K562 (cell line): ENCODE data around the gene TCTN3. TPM values are rescaled to one million over a fixed set of nuclear protein-coding genes. Genes with fewer than 3 reads are reported as not detected.

ENCODE experiments used
- SMAD4 ChIP-seq: fragments of 250-450 bp; sonication (Bioruptor Pico); conservative IDR thresholded peaks from 2 replicates; pipeline ENCODE4 v1.8.0; 2021; ENCODE audit warnings: inconsistent platforms, mild to moderate bottlenecking, moderate library complexity
- STAT5A ChIP-seq: IDR thresholded peaks from 2 replicates; pipeline ENCODE4 v1.6.1; 2012; ENCODE audit warnings: low read length, inconsistent platforms, borderline replicate concordance
- TAL1 ChIP-seq: fragments of 450-650 bp; IDR thresholded peaks from 2 replicates; pipeline ENCODE4 v1.6.1; 2016; ENCODE audit warnings: mild to moderate bottlenecking
- ZNF76 ChIP-seq: fragments of 250-450 bp; sonication (Bioruptor Pico); IDR thresholded peaks from 2 replicates; pipeline ENCODE4 v1.4.0; 2020; ENCODE audit warnings: mild to moderate bottlenecking, moderate library complexity, borderline replicate concordance
- ZNF778 ChIP-seq: fragments of 450-650 bp; formaldehyde crosslinking; IDR thresholded peaks from 2 replicates; pipeline ENCODE4 v1.4.0; 2020; ENCODE audit warnings: mild to moderate bottlenecking, moderate library complexity
- polyA plus RNA-seq, 8 experiments: library from polyadenylated mRNA; depleted of rRNA in 4 of 8; stranded (reverse) in 5 of 8; unstranded in 3 of 8; fragments of >200 nt; fragmentation: Nextera tagmentation in 2 of 8; fragmentation: Illumina TruSeq in 1 of 8; extraction: Ambion mirVana in 2 of 8; extraction: Trizol in 1 of 8; gene quantifications; 2 replicates each; pipeline versions ENCODE4 v1.2.1 to v1.2.3, GENCODE V29; 2011 to 2014; ENCODE audit warnings: inconsistent platforms in 1 of 8, missing spikeins in 1 of 8
- total RNA-seq, 7 experiments: library from RNA; depleted of rRNA in 6 of 7; stranded (reverse); fragments of >200 nt in 6 of 7; fragmentation: Illumina TruSeq in 2 of 7; extraction: Trizol in 2 of 7; gene quantifications; 2 replicates each; pipeline versions ENCODE4 v1.2.1 to v1.2.3, GENCODE V29; 2011 to 2021; ENCODE audit warnings: low replicate concordance in 1 of 7
- TF ChIP-seq, protein P1 (sequence below): sonication (generic); formaldehyde crosslinking; IDR thresholded peaks from 2 replicates; pipeline ENCODE4 v1.8.1; 2023; ENCODE audit warnings: missing genetic modification reagents, mild to moderate bottlenecking, borderline replicate concordance
- TF ChIP-seq, protein P2 (sequence below): fragments of 250-450 bp; sonication (Bioruptor Pico); IDR thresholded peaks from 2 replicates; pipeline ENCODE4 v1.4.0; 2020; ENCODE audit warnings: borderline replicate concordance
- TF ChIP-seq, protein P3 (sequence below), 2 experiments: fragments of 450-650 bp in 1 of 2; sonication (generic) in 1 of 2; formaldehyde crosslinking; conservative IDR thresholded peaks; 2 replicates each; pipeline versions ENCODE4 v1.4.0 to v1.8.1; 2020 to 2022; ENCODE audit warnings: mild to moderate bottlenecking in 1 of 2, missing genetic modification reagents in 1 of 2
- TF ChIP-seq, protein P4 (sequence below): fragments of 250-450 bp; sonication (Bioruptor Pico); IDR thresholded peaks from 2 replicates; pipeline ENCODE4 v1.5.0; 2021
- TF ChIP-seq, protein P5 (sequence below): fragments of 250-450 bp; sonication (Bioruptor Pico); IDR thresholded peaks from 2 replicates; pipeline ENCODE4 v1.9.0; 2021; ENCODE audit warnings: mild to moderate bottlenecking, inconsistent platforms
- TF ChIP-seq, protein P6 (sequence below): fragments of 450-650 bp; formaldehyde crosslinking; IDR thresholded peaks from 2 replicates; pipeline ENCODE4 v1.4.0; 2020; ENCODE audit warnings: mild to moderate bottlenecking, mixed read lengths
- TF ChIP-seq, protein P7 (sequence below): fragments of 450-650 bp; formaldehyde crosslinking; IDR thresholded peaks from 2 replicates; pipeline ENCODE4 v1.4.0; 2022; ENCODE audit warnings: missing genetic modification characterization

TCTN3 gene
- total and polyA plus RNA-seq, 9 of the 15 experiments (the other 6 are each of a cell fraction or from before 2014, with no cell fraction given): 10.4 to 25.8 (median 16.3) TPM

DNA sequence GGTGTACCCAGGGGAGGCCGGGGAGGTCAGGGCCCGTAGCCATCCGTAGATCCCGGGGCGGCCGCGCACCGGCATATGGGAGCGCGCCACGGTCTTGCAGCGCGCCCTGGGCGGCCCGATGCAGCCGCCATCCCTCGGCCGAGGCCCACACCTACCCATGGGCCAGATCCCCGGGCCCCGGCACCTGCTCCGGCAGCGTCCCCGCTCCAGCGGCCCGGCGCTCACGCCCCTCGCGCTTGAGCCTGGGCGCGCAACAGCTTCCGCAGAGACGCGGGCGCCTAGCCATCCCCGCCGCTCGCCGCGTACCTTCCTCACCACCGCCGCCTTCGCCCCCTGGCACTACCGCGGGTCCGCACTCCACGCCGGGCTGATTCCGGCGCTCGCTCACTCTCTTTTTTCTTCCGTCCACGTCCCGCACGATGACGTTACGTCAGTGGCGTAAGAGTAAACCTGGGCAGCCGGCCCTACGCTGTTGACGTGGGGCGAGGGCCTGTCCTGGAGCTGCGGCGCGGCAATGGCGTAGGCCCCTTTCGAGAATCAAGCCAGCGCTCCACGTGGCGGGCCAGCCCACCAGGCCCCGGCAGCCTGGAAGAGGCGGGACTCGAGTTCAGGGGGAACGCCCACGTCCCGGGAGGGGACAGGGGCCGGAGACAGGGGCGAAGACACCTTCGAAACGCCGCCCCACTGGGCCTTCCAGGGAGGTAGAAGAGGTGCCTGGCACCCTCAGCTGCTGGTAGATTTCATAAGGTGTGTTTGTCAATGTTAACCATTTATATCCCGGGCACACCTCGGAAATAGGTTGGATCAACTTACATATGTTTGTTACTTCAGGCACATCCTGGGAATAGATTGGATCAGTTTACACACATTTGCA, 37.2 kb downstream of the TCTN3 start, which contains the start of gene ALDH18A1 (continued):
- TF ChIP-seq, protein P1, sequence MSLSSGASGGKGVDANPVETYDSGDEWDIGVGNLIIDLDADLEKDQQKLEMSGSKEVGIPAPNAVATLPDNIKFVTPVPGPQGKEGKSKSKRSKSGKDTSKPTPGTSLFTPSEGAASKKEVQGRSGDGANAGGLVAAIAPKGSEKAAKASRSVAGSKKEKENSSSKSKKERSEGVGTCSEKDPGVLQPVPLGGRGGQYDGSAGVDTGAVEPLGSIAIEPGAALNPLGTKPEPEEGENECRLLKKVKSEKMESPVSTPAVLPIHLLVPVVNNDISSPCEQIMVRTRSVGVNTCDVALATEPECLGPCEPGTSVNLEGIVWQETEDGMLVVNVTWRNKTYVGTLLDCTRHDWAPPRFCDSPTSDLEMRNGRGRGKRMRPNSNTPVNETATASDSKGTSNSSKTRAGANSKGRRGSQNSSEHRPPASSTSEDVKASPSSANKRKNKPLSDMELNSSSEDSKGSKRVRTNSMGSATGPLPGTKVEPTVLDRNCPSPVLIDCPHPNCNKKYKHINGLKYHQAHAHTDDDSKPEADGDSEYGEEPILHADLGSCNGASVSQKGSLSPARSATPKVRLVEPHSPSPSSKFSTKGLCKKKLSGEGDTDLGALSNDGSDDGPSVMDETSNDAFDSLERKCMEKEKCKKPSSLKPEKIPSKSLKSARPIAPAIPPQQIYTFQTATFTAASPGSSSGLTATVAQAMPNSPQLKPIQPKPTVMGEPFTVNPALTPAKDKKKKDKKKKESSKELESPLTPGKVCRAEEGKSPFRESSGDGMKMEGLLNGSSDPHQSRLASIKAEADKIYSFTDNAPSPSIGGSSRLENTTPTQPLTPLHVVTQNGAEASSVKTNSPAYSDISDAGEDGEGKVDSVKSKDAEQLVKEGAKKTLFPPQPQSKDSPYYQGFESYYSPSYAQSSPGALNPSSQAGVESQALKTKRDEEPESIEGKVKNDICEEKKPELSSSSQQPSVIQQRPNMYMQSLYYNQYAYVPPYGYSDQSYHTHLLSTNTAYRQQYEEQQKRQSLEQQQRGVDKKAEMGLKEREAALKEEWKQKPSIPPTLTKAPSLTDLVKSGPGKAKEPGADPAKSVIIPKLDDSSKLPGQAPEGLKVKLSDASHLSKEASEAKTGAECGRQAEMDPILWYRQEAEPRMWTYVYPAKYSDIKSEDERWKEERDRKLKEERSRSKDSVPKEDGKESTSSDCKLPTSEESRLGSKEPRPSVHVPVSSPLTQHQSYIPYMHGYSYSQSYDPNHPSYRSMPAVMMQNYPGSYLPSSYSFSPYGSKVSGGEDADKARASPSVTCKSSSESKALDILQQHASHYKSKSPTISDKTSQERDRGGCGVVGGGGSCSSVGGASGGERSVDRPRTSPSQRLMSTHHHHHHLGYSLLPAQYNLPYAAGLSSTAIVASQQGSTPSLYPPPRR (CRISPR knock-in tag): no peak
- TF ChIP-seq, protein P2, sequence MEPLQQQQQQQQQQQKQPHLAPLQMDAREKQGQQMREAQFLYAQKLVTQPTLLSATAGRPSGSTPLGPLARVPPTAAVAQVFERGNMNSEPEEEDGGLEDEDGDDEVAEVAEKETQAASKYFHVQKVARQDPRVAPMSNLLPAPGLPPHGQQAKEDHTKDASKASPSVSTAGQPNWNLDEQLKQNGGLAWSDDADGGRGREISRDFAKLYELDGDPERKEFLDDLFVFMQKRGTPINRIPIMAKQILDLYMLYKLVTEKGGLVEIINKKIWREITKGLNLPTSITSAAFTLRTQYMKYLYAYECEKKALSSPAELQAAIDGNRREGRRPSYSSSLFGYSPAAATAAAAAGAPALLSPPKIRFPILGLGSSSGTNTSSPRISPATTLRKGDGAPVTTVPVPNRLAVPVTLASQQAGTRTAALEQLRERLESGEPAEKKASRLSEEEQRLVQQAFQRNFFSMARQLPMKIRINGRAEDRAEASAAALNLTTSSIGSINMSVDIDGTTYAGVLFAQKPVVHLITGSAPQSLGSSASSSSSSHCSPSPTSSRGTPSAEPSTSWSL: no peak
- TF ChIP-seq, protein P3, sequence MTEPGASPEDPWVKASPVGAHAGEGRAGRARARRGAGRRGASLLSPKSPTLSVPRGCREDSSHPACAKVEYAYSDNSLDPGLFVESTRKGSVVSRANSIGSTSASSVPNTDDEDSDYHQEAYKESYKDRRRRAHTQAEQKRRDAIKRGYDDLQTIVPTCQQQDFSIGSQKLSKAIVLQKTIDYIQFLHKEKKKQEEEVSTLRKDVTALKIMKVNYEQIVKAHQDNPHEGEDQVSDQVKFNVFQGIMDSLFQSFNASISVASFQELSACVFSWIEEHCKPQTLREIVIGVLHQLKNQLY (CRISPR knock-in tag; conservative IDR thresholded peaks at IDR 0.05): no peak
- TF ChIP-seq, protein P4, sequence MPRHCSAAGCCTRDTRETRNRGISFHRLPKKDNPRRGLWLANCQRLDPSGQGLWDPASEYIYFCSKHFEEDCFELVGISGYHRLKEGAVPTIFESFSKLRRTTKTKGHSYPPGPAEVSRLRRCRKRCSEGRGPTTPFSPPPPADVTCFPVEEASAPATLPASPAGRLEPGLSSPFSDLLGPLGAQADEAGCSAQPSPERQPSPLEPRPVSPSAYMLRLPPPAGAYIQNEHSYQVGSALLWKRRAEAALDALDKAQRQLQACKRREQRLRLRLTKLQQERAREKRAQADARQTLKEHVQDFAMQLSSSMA (CRISPR knock-in tag): no peak
- no peak for TF ChIP-seq SMAD4 (CRISPR knock-in tag)
- TF ChIP-seq STAT5A: no peak
- TF ChIP-seq, protein P5, sequence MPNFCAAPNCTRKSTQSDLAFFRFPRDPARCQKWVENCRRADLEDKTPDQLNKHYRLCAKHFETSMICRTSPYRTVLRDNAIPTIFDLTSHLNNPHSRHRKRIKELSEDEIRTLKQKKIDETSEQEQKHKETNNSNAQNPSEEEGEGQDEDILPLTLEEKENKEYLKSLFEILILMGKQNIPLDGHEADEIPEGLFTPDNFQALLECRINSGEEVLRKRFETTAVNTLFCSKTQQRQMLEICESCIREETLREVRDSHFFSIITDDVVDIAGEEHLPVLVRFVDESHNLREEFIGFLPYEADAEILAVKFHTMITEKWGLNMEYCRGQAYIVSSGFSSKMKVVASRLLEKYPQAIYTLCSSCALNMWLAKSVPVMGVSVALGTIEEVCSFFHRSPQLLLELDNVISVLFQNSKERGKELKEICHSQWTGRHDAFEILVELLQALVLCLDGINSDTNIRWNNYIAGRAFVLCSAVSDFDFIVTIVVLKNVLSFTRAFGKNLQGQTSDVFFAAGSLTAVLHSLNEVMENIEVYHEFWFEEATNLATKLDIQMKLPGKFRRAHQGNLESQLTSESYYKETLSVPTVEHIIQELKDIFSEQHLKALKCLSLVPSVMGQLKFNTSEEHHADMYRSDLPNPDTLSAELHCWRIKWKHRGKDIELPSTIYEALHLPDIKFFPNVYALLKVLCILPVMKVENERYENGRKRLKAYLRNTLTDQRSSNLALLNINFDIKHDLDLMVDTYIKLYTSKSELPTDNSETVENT (CRISPR knock-in tag): no peak
- TF ChIP-seq, protein P6, sequence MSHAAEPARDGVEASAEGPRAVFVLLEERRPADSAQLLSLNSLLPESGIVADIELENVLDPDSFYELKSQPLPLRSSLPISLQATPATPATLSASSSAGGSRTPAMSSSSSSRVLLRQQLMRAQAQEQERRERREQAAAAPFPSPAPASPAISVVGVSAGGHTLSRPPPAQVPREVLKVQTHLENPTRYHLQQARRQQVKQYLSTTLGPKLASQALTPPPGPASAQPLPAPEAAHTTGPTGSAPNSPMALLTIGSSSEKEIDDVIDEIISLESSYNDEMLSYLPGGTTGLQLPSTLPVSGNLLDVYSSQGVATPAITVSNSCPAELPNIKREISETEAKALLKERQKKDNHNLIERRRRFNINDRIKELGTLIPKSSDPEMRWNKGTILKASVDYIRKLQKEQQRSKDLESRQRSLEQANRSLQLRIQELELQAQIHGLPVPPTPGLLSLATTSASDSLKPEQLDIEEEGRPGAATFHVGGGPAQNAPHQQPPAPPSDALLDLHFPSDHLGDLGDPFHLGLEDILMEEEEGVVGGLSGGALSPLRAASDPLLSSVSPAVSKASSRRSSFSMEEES (CRISPR knock-in tag): no peak
- no peak for TF ChIP-seq TAL1
- no peak for TF ChIP-seq ZNF778 (CRISPR knock-in tag)
- TF ChIP-seq ZNF76 (CRISPR knock-in tag): no peak
- TF ChIP-seq, protein P7, sequence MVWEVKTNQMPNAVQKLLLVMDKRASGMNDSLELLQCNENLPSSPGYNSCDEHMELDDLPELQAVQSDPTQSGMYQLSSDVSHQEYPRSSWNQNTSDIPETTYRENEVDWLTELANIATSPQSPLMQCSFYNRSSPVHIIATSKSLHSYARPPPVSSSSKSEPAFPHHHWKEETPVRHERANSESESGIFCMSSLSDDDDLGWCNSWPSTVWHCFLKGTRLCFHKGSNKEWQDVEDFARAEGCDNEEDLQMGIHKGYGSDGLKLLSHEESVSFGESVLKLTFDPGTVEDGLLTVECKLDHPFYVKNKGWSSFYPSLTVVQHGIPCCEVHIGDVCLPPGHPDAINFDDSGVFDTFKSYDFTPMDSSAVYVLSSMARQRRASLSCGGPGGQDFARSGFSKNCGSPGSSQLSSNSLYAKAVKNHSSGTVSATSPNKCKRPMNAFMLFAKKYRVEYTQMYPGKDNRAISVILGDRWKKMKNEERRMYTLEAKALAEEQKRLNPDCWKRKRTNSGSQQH (CRISPR knock-in tag): no peak
